ENCODE results near the gene TSACC. TPM values are rescaled to one million over a fixed set of nuclear protein-coding genes. Genes with fewer than 3 reads are reported as not detected.

The TSACC gene
- total and polyA plus RNA-seq, 8 donors: 0.98 TPM; not detected in 7

- 71 to 78% (median 73%) methylated on average over 14 to 16 of the region's 16 CpGs for WGBS, 5 donors
- Histone ChIP-seq H3K4me1 (no peaks in the 10 kb centered on the region), H3K36me3 (no peaks in the 10 kb centered on the region), H3K27me3 (peaks cover 0 to 43% (median 21%) of the 10 kb centered on the region in 3 donors), H3K9me3 (no peaks in the 10 kb centered on the region), H3K4me3 (no peak overlapping the region), H3K27ac (no peak overlapping the region)
- DNase-seq: no peak
- intact Hi-C loops (cut with DNase I; ENCODE audit: low total_unique reads): no loop called here
- TF ChIP-seq POLR2A (IDR thresholded peaks at IDR 0.05): no peak
- TF ChIP-seq EP300 (IDR thresholded peaks at IDR 0.05): no peak
- TF ChIP-seq, protein P1, sequence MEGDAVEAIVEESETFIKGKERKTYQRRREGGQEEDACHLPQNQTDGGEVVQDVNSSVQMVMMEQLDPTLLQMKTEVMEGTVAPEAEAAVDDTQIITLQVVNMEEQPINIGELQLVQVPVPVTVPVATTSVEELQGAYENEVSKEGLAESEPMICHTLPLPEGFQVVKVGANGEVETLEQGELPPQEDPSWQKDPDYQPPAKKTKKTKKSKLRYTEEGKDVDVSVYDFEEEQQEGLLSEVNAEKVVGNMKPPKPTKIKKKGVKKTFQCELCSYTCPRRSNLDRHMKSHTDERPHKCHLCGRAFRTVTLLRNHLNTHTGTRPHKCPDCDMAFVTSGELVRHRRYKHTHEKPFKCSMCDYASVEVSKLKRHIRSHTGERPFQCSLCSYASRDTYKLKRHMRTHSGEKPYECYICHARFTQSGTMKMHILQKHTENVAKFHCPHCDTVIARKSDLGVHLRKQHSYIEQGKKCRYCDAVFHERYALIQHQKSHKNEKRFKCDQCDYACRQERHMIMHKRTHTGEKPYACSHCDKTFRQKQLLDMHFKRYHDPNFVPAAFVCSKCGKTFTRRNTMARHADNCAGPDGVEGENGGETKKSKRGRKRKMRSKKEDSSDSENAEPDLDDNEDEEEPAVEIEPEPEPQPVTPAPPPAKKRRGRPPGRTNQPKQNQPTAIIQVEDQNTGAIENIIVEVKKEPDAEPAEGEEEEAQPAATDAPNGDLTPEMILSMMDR (IDR thresholded peaks at IDR 0.05): no peak
- no peak for TF ChIP-seq POLR2AphosphoS5 (IDR thresholded peaks at IDR 0.05)
Observed at GRCh38 chr1:156394835-156395461, 56.6 kb downstream of the TSACC start.

Other genes starting within 250 kb of the TSACC start
- 100 to 1,000 TPM in 4 of 5 donors, 10 to 100 TPM in 1; 53.1 to 630 (median 318) TPM for gene LMNA, start 223.8 kb upstream of the TSACC start, total RNA-seq
- 100 to 1,000 TPM; 108 to 201 (median 132) TPM for gene LMNA, start 223.8 kb upstream of the TSACC start, polyA plus RNA-seq
- 10 to 100 TPM in 2 of 5 donors, 1 to 10 TPM in 3; 2.6 to 23.3 (median 8.5) TPM for gene SEMA4A, start 184.9 kb upstream of the TSACC start, total RNA-seq
- gene SEMA4A, start 184.9 kb upstream of the TSACC start, polyA plus RNA-seq: 10 to 100 TPM in 1 of 3 donors, 1 to 10 TPM in 2; 4.1 to 13.9 (median 4.7) TPM
- gene SLC25A44, start 144.4 kb upstream of the TSACC start, total RNA-seq: 1 to 10 TPM; 4.9 to 9.9 (median 7.2) TPM
- 1 to 10 TPM; 5.4 to 9.0 (median 6.8) TPM for gene SLC25A44, start 144.4 kb upstream of the TSACC start, polyA plus RNA-seq
- 10 to 100 TPM in 3 of 5 donors, 1 to 10 TPM in 2; 5.3 to 54.9 (median 15.6) TPM for gene PMF1, start 125.5 kb upstream of the TSACC start, total RNA-seq
- gene PMF1, start 125.5 kb upstream of the TSACC start, polyA plus RNA-seq: 10 to 100 TPM; 68.7 to 73.5 (median 68.8) TPM
- not detected for gene BGLAP, start 96.3 kb upstream of the TSACC start, total RNA-seq
- 1 to 10 TPM in 2 of 3 donors, not detected in 1; 1.5 to 1.9 TPM for gene BGLAP, start 96.3 kb upstream of the TSACC start, polyA plus RNA-seq
- 1 to 10 TPM in 2 of 5 donors, under 1 TPM in 1, not detected in 2; 0.43 to 2.9 (median 2.0) TPM for gene PAQR6, start 90.5 kb upstream of the TSACC start, total RNA-seq
- 1 to 10 TPM; 1.4 to 4.3 (median 2.0) TPM for gene PAQR6, start 90.5 kb upstream of the TSACC start, polyA plus RNA-seq
- 100 to 1,000 TPM in 1 of 5 donors, 10 to 100 TPM in 4; 29.8 to 199 (median 51.6) TPM for gene SMG5, start 55.7 kb upstream of the TSACC start, total RNA-seq
- gene SMG5, start 55.7 kb upstream of the TSACC start, polyA plus RNA-seq: 10 to 100 TPM; 20.2 to 29.1 (median 22.3) TPM
- gene TMEM79, start 54.2 kb upstream of the TSACC start, total RNA-seq: 10 to 100 TPM in 2 of 5 donors, 1 to 10 TPM in 2, not detected in 1; 1.1 to 21.4 (median 9.4) TPM
- 10 to 100 TPM in 1 of 3 donors, 1 to 10 TPM in 2; 1.5 to 24.9 (median 2.7) TPM for gene TMEM79, start 54.2 kb upstream of the TSACC start, polyA plus RNA-seq
- gene GLMP, start 42.8 kb upstream of the TSACC start, total RNA-seq: 10 to 100 TPM in 4 of 5 donors, 1 to 10 TPM in 1; 1.4 to 92.9 (median 19.7) TPM
- gene GLMP, start 42.8 kb upstream of the TSACC start, polyA plus RNA-seq: 10 to 100 TPM; 20.8 to 37.4 (median 35.9) TPM
- not detected for gene VHLL, start 39.2 kb upstream of the TSACC start, total RNA-seq
- not detected for gene VHLL, start 39.2 kb upstream of the TSACC start, polyA plus RNA-seq
- gene CCT3, start 234 bp upstream of the TSACC start, total RNA-seq: 100 to 1,000 TPM in 3 of 5 donors, 10 to 100 TPM in 2; 39.1 to 252 (median 124) TPM
- 100 to 1,000 TPM; 110 to 122 (median 115) TPM for gene CCT3, start 234 bp upstream of the TSACC start, polyA plus RNA-seq
- not detected for gene RHBG, start 30.7 kb downstream of the TSACC start, total RNA-seq
- gene RHBG, start 30.7 kb downstream of the TSACC start, polyA plus RNA-seq: under 1 TPM in 1 of 3 donors, not detected in 2; 0.70 TPM
- gene MEF2D, start 162.2 kb downstream of the TSACC start, total RNA-seq: 100 to 1,000 TPM in 1 of 5 donors, 10 to 100 TPM in 4; 14.3 to 136 (median 62.5) TPM
- 10 to 100 TPM in 2 of 3 donors, 1 to 10 TPM in 1; 7.7 to 15.6 (median 14.5) TPM for gene MEF2D, start 162.2 kb downstream of the TSACC start, polyA plus RNA-seq
- gene IQGAP3, start 234.0 kb downstream of the TSACC start, total RNA-seq: 10 to 100 TPM in 4 of 5 donors, 1 to 10 TPM in 1; 5.2 to 22.2 (median 14.0) TPM
- 1 to 10 TPM; 1.2 to 4.7 (median 1.3) TPM for gene IQGAP3, start 234.0 kb downstream of the TSACC start, polyA plus RNA-seq
- gene TTC24, start 241.2 kb downstream of the TSACC start, total RNA-seq: under 1 TPM in 1 of 5 donors, not detected in 4; 0.55 TPM
- gene TTC24, start 241.2 kb downstream of the TSACC start, polyA plus RNA-seq: not detected

Data from stomach (tissue), 9 donors.